Measurements from ENCODE around the gene TGM3.
A peak's percentile ranks its signal among the peaks of the same experiment; 100 is the strongest.

TGM3 gene

DNA sequence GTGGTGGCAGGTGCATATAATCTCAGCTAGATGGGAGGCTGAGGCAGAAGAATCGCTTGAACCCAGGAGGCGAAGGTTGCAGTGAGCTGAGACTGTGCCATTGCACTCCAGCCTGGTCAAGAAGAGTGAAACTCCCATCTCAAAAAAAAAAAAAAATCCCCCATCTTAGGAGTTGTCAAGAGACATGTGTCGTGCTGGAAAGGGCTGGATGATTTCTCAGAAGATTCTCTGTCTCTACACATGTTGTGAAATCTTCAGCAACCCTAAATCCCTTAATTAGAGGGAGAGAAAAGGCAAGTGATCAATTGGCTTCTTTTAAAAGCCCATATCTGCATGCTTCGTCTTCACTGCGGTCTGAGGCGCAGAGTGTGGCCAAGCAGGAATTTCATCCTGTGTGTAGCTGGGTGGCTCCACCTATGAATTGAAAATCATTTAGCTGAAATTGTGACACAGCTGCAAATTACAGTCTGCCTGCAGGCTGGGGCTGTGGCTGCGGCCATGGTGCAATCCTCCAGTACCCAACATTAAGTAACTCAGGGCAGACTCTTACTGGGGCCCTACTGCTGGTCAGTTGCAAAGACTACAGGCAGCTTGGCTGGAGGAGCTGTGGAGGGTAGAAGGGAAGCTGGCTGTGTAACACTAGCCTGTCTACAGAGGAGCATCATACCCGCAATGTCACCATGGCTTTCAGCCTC, 3.2 kb upstream of the TGM3 start:
- H3K9me3 Mint-ChIP-seq, result no peaks in the 10 kb centered on the region
- no peak overlapping the region for H3K4me3 Mint-ChIP-seq
- ATAC-seq (replicated peaks) (peak; percentile 24), DNase-seq (no peak)
- H3K36me3 Mint-ChIP-seq (ENCODE audit: insufficient read depth), result peaks cover 2% of the 10 kb centered on the region
- no peaks in the 10 kb centered on the region for H3K4me1 Mint-ChIP-seq (ENCODE audit: low read depth in 2 of 2)
- no peak overlapping the region for H3K27ac Mint-ChIP-seq
- H3K27me3 Mint-ChIP-seq, result peaks cover 54 to 71% of the 10 kb centered on the region in 2 donors

DNA sequence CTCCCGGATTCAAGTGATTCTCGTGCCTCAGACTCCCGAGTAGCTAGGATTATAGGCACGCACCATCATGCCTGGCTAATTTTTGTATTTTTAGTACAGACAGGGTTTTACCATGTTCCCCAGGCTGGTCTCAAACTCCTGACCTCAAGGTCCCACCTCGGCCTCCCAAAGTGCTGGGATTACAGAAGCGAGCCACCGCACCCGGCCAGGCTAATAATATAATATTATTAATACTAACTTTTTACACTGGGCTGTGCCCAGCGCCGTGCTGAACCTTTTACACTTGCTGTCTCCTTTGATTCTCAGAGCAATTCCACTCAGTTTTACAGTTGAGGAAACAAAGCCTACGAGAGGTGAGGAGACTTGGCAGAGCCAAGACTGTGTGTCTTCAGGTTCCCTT, 2.3 kb upstream of the TGM3 start:
- no peaks in the 10 kb centered on the region for H3K4me1 Mint-ChIP-seq (ENCODE audit: low read depth in 2 of 2)
- no peak for DNase-seq
- no peak overlapping the region for H3K4me3 Mint-ChIP-seq
- H3K27ac Mint-ChIP-seq, result no peak overlapping the region
- H3K36me3 Mint-ChIP-seq (ENCODE audit: insufficient read depth), result no peaks in the 10 kb centered on the region
- H3K9me3 Mint-ChIP-seq, result no peaks in the 10 kb centered on the region
- peaks cover 54 to 75% of the 10 kb centered on the region in 2 donors for H3K27me3 Mint-ChIP-seq
- ATAC-seq (replicated peaks), result no peak

DNA sequence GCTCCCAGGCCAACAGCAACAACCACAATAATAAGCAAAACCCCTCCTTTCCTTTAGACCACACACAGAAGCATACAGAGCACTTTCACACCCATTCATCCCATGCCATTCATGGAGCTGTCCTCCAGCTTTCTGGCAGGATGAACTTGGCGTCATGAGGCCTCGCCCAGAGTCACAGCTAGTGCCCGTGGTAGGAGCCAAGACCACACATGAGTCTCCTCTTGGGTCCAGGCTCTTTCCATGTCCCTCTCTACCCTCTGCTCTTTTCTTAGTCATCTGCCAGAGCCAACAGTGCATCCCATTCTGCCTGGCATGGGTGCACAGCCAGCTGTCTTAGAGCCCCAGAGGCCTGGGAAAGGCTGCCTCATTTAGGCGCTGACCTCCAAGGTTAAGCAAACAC, 1.8 kb upstream of the TGM3 start:
- no peak for ATAC-seq (replicated peaks)
- no peak overlapping the region for H3K4me3 Mint-ChIP-seq
- peaks cover 57 to 77% of the 10 kb centered on the region in 2 donors for H3K27me3 Mint-ChIP-seq
- H3K36me3 Mint-ChIP-seq (ENCODE audit: insufficient read depth), result no peaks in the 10 kb centered on the region
- no peak for DNase-seq
- H3K4me1 Mint-ChIP-seq (ENCODE audit: low read depth in 2 of 2), result no peaks in the 10 kb centered on the region
- H3K9me3 Mint-ChIP-seq, result no peaks in the 10 kb centered on the region
- H3K27ac Mint-ChIP-seq, result no peak overlapping the region

- no peaks in the 10 kb centered on the region for H3K4me1 Mint-ChIP-seq (ENCODE audit: low read depth in 2 of 2)
- DNase-seq (no peak), ATAC-seq (replicated peaks) (no peak)
- H3K27ac Mint-ChIP-seq, result no peak overlapping the region
- no peaks in the 10 kb centered on the region for H3K36me3 Mint-ChIP-seq (ENCODE audit: insufficient read depth)
- H3K9me3 Mint-ChIP-seq, result no peaks in the 10 kb centered on the region
- peaks cover 59 to 72% of the 10 kb centered on the region in 2 donors for H3K27me3 Mint-ChIP-seq
- H3K4me3 Mint-ChIP-seq, result no peak overlapping the region
These were observed 515 bp upstream of the TGM3 start for GRCh38 chr20:2295286-2295685.

DNA sequence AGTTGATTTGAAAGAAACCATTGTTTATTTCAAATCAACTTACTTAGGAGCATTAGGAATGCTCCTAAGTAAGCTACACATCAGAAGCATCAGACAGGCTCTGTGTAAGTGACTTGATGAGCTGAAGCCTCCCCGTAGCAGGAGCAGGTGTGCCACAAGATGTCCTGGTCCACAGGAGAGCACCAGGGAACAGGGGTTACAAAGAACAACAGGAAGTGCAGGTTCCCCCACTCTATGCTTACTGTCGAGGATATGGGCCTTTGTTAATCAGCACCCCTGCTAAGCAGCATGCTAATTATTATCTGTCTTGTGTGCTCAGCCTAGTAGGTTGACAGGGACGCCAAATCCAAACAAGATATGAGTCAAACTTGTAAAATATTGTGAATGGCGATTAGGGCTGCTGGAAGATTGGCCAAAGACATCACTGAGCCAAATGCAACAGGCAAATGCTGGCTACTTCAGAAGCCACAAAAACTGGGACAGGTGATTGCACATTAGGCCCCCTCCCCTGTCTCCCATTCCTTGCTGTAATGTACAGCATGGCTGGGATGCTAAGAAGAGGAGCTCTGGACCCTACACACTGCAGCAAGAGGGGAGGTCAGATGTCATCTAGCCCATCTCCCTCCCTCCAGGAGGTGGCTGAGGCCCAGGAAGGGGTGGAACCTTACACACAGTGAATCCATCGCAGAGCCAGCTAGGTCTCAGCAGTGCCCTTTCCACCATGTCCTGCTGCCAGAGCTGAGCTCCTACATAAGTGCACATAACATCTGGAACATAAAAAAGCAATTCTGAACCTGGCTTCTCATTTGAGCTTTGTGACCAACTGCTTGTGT, 939 bp downstream of the TGM3 start:
- ATAC-seq (replicated peaks), result no peak

GRCh38 chr20:2297357-2297728, 1.5 kb downstream of the TGM3 start:
- Mint-ChIP-seq H3K36me3 (ENCODE audit: insufficient read depth) (no peaks in the 10 kb centered on the region), H3K9me3 (no peaks in the 10 kb centered on the region), H3K27me3 (peaks cover 66% of the 10 kb centered on the region in 2 donors), H3K4me3 (no peak overlapping the region), H3K27ac (no peak overlapping the region), H3K4me1 (ENCODE audit: low read depth in 2 of 2) (no peaks in the 10 kb centered on the region)
- no peak for ATAC-seq (replicated peaks)
- DNase-seq, result no peak

More for the DNA sequence above, 939 bp downstream of the TGM3 start:
- H3K27me3 Mint-ChIP-seq, result peaks cover 63 to 68% of the 10 kb centered on the region in 2 donors
- no peak overlapping the region for H3K4me3 Mint-ChIP-seq
- no peaks in the 10 kb centered on the region for H3K9me3 Mint-ChIP-seq
- no peaks in the 10 kb centered on the region for H3K36me3 Mint-ChIP-seq (ENCODE audit: insufficient read depth)
- H3K27ac Mint-ChIP-seq, result no peak overlapping the region
- H3K4me1 Mint-ChIP-seq (ENCODE audit: low read depth in 2 of 2), result no peaks in the 10 kb centered on the region
- DNase-seq, result no peak

DNA sequence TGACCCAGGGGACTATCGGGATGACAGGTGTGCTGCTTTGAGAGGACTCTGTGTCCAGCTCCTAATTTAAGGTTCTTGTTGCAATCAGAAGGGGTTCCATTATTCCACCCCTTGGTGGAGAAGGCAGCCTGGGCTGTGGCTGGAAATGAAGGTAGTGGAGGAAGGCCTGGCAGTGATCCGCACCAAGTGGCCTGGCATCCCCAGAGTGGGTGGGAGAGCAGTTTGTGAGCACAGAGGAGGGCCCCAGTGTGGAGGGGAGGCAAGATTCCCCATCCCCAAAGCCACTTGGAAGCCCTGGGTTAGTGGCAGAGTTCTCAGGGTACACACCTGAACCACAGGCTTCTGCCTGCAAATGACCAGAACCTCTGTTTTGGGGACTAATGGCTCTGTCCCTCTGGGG, 2.3 kb downstream of the TGM3 start:
- no peaks in the 10 kb centered on the region for H3K4me1 Mint-ChIP-seq (ENCODE audit: low read depth in 2 of 2)
- ATAC-seq (replicated peaks), result no peak
- H3K27me3 Mint-ChIP-seq, result peaks cover 71 to 74% of the 10 kb centered on the region in 2 donors
- DNase-seq, result no peak
- no peaks in the 10 kb centered on the region for H3K36me3 Mint-ChIP-seq (ENCODE audit: insufficient read depth)
- H3K4me3 Mint-ChIP-seq, result no peak overlapping the region
- no peak overlapping the region for H3K27ac Mint-ChIP-seq
- no peaks in the 10 kb centered on the region for H3K9me3 Mint-ChIP-seq

- Mint-ChIP-seq H3K27ac (no peak overlapping the region), H3K4me3 (no peak overlapping the region), H3K27me3 (peaks cover 76 to 79% of the 10 kb centered on the region in 2 donors), H3K9me3 (no peaks in the 10 kb centered on the region), H3K4me1 (ENCODE audit: low read depth in 2 of 2) (no peaks in the 10 kb centered on the region), H3K36me3 (ENCODE audit: insufficient read depth) (no peaks in the 10 kb centered on the region)
- ATAC-seq (replicated peaks) (no peak), DNase-seq (no peak)
These were observed 2.9 kb downstream of the TGM3 start for GRCh38 chr20:2298701-2299100.

GRCh38 chr20:2299301-2299700, 3.5 kb downstream of the TGM3 start:
- no peak overlapping the region for H3K4me3 Mint-ChIP-seq
- DNase-seq, result no peak
- peaks cover 76 to 79% of the 10 kb centered on the region in 2 donors for H3K27me3 Mint-ChIP-seq
- H3K27ac Mint-ChIP-seq, result no peak overlapping the region
- H3K36me3 Mint-ChIP-seq (ENCODE audit: insufficient read depth), result no peaks in the 10 kb centered on the region
- no peaks in the 10 kb centered on the region for H3K4me1 Mint-ChIP-seq (ENCODE audit: low read depth in 2 of 2)
- no peaks in the 10 kb centered on the region for H3K9me3 Mint-ChIP-seq
- no peak for ATAC-seq (replicated peaks)

- ATAC-seq (replicated peaks) (no peak), DNase-seq (no peak)
- no peak overlapping the region for H3K4me3 Mint-ChIP-seq
- no peaks in the 10 kb centered on the region for H3K36me3 Mint-ChIP-seq (ENCODE audit: insufficient read depth)
- H3K27me3 Mint-ChIP-seq, result peaks cover 72 to 77% of the 10 kb centered on the region in 2 donors
- no peaks in the 10 kb centered on the region for H3K9me3 Mint-ChIP-seq
- H3K27ac Mint-ChIP-seq, result no peak overlapping the region
- no peaks in the 10 kb centered on the region for H3K4me1 Mint-ChIP-seq (ENCODE audit: low read depth in 2 of 2)
These were observed 4.2 kb downstream of the TGM3 start for GRCh38 chr20:2300002-2300401.

DNA sequence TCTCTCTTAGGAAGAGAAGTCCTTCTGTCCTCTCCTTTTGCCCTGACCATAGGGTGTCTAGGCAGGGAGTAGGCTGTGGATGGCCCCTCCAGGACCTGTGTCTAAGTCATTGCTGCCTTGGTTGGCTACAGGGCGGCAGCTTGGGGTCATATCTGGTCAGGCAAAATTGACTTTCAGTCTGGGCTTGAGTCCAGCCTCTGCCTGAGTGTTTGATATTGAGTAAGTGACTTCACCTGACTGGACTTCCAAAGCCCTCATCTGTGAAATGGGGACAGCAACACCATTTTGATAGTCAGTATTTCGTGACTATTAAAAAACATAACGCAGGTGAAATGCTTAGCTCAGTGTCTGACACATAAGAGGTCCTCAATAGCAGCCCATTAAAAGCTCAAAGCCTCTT, 4.6 kb downstream of the TGM3 start:
- Mint-ChIP-seq H3K27ac (peak overlapping the region in 1 of 2 donors; percentile 3), H3K4me1 (ENCODE audit: low read depth in 2 of 2) (no peaks in the 10 kb centered on the region), H3K9me3 (no peaks in the 10 kb centered on the region), H3K36me3 (ENCODE audit: insufficient read depth) (no peaks in the 10 kb centered on the region), H3K4me3 (no peak overlapping the region), H3K27me3 (peaks cover 69 to 77% of the 10 kb centered on the region in 2 donors)
- ATAC-seq (replicated peaks), result no peak
- no peak for DNase-seq

- peak; percentile 63 for ATAC-seq (replicated peaks)
- Mint-ChIP-seq H3K27me3 (peaks cover 63 to 79% of the 10 kb centered on the region in 2 donors), H3K36me3 (ENCODE audit: insufficient read depth) (no peaks in the 10 kb centered on the region), H3K9me3 (no peaks in the 10 kb centered on the region), H3K4me1 (ENCODE audit: low read depth in 2 of 2) (no peaks in the 10 kb centered on the region), H3K4me3 (no peak overlapping the region), H3K27ac (peak overlapping the region in 1 of 2 donors; percentile 3)
- DNase-seq, result no peak
These were observed 5.4 kb downstream of the TGM3 start for GRCh38 chr20:2301164-2301622.

GRCh38 chr20:2302384-2303060, 6.7 kb downstream of the TGM3 start:
- H3K4me3 Mint-ChIP-seq, result no peak overlapping the region
- H3K36me3 Mint-ChIP-seq (ENCODE audit: insufficient read depth), result no peaks in the 10 kb centered on the region
- H3K9me3 Mint-ChIP-seq, result no peaks in the 10 kb centered on the region
- no peak overlapping the region for H3K27ac Mint-ChIP-seq
- H3K4me1 Mint-ChIP-seq (ENCODE audit: low read depth in 2 of 2), result no peaks in the 10 kb centered on the region
- peaks cover 60 to 76% of the 10 kb centered on the region in 2 donors for H3K27me3 Mint-ChIP-seq
- DNase-seq, result no peak
- ATAC-seq (replicated peaks), result no peak
